MV-4-11 (cell line): Measurements from ENCODE around the gene ADGRG1.

Experiments
- DNase-seq: peaks from one replicate; lab custom pipeline; 2025; lab: John Stamatoyannopoulos, UW

Gene ADGRG1

GRCh38 chr16:57683636-57684545 lies 55.5 kb downstream of the ADGRG1 start:
- no peak for DNase-seq

GRCh38 chr16:57684626-57685358 lies 56.4 kb downstream of the ADGRG1 start:
- DNase-seq: no peak

GRCh38 chr16:57685633-57686032 lies 57.2 kb downstream of the ADGRG1 start:
- DNase-seq: no peak

- no peak for DNase-seq
These were observed 58.1 kb downstream of the ADGRG1 start for GRCh38 chr16:57686577-57686976.

- no peak for DNase-seq
These were observed 59.0 kb downstream of the ADGRG1 start for GRCh38 chr16:57687363-57687929.

- no peak for DNase-seq
These were observed 60.1 kb downstream of the ADGRG1 start for GRCh38 chr16:57688487-57688986.

GRCh38 chr16:57688987-57689761 lies 60.7 kb downstream of the ADGRG1 start:
- DNase-seq: no peak

- DNase-seq: peak; percentile 95
These were observed 61.5 kb downstream of the ADGRG1 start for GRCh38 chr16:57689762-57690558.

- DNase-seq: peak; percentile 20
These were observed 62.5 kb downstream of the ADGRG1 start for GRCh38 chr16:57690782-57691471.

GRCh38 chr16:57692636-57693035 lies 64.2 kb downstream of the ADGRG1 start:
- DNase-seq: no peak

GRCh38 chr16:57693550-57693949 lies 65.1 kb downstream of the ADGRG1 start:
- DNase-seq: no peak

GRCh38 chr16:57694231-57694724 lies 65.8 kb downstream of the ADGRG1 start:
- DNase-seq: no peak

- DNase-seq: peak; percentile 85
These were observed 66.6 kb downstream of the ADGRG1 start, which contains the start of gene DRC7 for GRCh38 chr16:57694725-57695679. Gene DRC7 (plus strand): TSS chr16:57694806. CDS start chr16:57697950, 3,144 bp downstream.

GRCh38 chr16:57695680-57696069 lies 67.2 kb downstream of the ADGRG1 start:
- no peak for DNase-seq

- no peak for DNase-seq
These were observed 67.8 kb downstream of the ADGRG1 start for GRCh38 chr16:57696240-57696639.

- DNase-seq: no peak
These were observed 69.6 kb downstream of the ADGRG1 start for GRCh38 chr16:57697896-57698537.

- no peak for DNase-seq
These were observed 70.5 kb downstream of the ADGRG1 start for GRCh38 chr16:57698812-57699405.

- no peak for DNase-seq
These were observed 71.1 kb downstream of the ADGRG1 start for GRCh38 chr16:57699481-57699880.
